HG03103 (cell line): ENCODE measurements around the gene LITAF.
"Not testable (repeated sequence)": the region's sequence is repeated elsewhere in the genome, so short reads cannot be mapped to it uniquely, and the experiment has no call there.

Experiments
- ATAC-seq: cut with Tn5 transposase; IDR thresholded peaks from one replicate; pipeline ENCODE4 v1.9.1; 2021; ENCODE audit warnings: low read depth; ENCODE audit not compliant: unreplicated experiment

Gene LITAF

DNA sequence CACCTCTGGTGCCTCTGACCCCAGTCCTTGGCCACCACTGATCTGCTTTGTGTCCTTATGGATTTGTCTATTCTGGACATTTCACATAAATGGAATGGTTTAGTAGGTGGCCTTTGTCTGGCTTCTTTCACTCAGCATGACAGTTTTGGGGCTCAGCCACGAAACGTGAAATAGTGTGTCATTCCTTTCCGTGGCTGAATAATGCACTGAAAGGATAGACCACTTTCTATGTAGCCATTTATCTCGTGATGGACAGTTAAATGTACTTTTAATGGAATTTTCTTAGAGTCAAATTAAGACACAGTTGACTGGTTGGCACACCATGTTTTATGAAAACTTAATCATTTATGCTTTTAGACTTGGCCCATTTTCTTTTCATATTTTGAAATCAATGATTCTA lies 57.4 kb downstream of the LITAF start:
- no peak for ATAC-seq

DNA sequence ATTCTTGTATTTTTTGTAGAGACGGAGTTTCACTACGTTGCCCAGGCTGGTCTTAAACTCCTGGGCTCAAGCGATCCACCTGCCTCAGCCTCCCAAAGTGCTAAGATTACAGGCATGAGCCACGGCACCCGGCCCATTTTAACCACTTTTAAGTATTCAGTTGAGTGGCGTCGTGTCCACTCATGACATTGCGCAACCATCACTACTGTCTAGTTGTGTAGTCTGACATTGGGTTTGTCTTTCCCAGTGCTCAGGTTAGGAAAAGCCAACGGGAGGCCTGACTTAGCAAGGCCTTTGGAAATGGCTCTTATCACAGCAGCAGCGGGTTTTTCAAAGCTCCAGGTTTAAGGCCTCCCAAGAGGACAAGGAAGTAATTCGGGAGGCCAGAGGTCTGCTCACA lies 58.7 kb downstream of the LITAF start:
- ATAC-seq = no peak

DNA sequence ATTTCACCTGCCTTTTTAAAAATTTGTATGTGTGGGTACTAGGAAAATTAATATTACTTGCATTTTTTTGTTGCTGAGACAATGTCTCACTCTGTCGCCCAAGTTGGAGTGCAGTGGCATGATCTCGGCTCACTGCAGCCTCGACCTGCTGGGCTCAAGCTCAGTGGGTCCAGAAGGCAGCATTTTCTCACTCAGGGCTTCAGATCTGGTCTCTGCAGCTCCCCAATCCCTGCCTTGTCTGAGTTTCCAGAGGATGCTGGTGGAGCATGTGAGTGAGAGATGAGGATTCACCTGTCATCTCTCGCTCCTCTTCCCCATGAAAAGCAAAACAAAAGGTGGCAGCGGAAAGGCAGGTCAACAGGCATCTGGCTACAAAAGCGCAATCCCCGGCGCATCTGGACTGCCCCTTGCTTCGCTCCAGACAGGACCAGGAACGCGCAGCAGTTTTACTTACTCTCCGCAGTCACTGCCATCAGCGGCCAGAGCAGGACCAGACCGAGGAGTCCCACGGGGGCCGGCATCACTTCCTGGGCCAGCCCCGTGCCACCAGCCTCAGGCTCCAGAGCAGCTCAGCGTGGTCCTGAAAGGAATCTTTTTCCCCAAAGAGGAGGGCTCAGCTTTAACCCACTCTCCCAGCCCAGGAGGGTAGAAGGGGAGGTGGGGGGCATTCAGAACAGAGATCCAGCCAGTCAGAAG lies 59.9 kb downstream of the LITAF start:
- no peak for ATAC-seq

DNA sequence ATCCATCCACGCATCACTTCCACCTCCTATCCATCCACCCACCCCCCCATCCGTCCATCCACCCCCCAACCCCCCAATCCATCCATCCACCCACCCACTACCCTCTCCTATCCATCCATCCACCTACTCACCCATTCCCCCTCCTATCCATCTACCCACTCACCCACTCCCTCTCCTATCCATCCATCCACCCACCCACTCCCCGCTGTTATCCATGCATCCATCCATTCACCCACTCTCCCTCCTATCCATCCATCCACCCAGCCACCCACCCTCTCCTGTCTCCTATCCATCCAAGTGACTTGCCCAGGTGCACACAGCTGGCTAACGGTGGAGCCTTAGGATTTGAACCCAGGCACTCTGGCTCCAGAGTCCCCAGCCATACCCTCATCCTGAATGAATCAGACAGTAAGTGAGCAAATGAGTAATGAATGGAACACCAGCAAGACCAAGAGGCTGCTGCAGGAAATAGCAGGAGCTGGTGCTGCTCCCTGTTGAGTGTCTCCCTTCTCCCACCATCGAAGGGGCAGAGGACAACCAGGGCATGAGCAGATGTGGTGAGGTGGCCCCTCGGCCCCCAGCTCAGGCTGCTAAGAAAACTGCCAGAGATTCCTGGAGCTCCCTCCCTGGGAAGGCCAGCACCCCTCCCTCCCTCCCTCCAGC lies 62.5 kb downstream of the LITAF start:
- no peak for ATAC-seq

DNA sequence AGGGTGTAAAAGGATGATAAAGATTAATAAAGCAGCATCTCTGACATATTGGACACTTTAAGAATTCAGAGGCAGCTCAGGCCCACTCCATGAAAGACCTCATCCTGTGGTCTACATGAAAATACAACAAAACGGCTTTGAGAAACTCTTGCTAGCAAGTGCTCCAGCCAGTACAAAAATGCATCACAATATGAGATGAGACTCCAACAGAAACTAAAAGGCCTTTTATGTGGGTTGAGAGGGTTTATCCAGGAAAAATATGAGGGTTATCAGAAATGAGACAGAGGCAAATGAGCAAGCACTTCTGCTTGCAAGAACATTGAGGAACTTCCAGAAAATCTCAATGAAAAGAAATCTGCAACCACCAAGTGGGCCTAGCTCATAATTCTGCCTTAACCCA lies 65.7 kb downstream of the LITAF start:
- no peak for ATAC-seq

DNA sequence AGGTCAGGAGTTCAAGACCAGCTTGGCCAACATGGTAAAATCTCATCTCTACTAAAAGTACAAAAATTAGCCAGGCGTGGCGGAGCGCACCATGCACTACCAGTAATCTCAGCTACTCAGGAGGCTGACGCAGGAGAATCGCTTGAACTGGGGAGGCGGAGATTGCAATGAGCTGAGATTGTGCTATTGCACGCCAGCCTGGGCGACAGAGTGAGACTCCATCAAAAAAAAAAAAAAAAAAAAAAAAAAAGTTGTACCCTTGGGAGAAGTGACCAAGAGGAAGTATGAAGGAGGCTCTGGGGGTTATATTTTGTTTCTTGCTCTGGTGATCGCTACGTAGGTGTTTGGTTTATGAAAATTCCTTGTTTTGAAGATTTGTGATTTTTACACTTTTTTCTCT lies 66.3 kb downstream of the LITAF start:
- ATAC-seq = no peak

DNA sequence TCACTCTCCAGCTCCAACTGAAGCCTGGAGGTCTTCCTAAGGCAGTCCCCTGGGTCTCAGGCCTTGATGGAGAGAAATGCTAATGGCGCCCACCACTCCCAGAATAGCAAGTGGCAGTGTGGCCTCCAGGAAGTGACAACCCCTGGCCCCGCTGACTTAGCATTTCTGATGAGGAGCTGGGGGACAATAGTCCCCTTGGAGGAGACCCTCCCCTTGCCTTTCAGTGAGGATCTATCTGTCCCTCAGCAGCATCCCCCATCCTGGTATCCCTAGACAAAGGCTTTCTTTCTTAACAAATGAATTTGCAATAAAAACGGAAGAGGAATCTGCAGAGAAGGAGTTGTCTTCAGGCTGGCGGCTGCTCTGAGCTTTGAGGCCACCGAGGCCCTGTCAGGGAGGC lies 68.8 kb downstream of the LITAF start:
- ATAC-seq = no peak

DNA sequence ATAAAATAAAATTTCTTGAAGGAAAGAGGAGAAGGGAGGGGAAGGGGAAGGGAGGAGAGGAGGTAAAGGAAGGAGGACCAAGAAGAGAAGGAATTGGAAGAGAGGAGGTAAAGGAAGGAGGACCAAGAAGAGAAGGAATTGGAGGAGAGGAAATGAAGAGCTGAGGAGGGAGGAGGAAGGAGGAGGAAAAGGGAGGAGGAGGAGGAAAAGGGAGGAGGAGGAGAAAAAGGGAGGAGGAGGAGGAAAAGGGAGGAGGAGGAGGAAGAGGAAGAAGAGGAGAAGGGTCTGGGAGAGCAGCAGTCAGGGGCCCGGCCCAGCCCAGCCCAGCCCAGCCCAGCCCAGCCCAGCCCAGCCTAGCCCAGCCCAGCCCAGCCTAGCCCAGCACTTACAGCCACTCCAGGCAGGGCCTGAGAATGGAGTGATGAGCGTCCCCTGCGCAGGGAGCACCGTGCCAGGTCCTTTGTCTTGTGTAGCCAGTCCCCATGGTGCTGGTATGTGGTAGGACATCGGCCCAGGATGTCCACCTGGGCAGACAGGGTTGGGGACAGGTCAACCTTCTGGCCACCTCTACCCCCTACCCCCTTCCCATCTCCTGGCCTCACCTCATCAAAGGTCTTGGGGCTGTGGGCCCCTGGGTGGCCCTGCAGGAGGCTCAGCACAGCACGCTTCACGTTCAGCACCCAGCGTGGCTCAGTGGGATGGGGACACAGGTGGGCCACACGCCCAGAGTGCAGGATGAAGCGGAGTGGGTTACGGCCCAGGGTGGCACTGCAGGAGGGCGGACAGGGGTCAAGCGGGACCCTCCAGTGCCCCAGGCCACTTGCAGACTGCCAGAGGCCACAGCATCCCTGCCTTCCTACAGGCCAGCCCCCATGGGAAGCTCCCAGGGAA lies 70.9 kb downstream of the LITAF start:
- no peak for ATAC-seq

DNA sequence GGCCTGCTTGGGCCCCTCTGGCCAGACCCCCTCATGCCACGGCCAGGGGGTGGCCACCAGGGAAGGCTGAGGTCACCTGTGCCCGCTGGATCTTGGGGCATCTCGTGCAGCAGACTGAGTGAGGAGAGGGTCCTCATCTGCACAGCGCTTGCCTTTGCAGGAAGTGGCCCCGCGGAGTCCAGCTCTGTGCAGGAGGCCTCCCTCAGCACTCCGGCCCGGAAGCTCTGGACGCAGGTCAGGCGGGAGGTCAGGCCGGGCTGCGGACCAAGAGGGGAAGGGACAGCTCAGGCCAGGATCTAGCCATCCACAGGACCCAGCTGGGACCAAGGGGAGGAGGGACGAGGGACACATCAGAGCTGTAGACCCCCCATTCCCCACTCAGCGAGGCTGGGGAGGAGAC lies 72.4 kb downstream of the LITAF start:
- ATAC-seq = no peak

DNA sequence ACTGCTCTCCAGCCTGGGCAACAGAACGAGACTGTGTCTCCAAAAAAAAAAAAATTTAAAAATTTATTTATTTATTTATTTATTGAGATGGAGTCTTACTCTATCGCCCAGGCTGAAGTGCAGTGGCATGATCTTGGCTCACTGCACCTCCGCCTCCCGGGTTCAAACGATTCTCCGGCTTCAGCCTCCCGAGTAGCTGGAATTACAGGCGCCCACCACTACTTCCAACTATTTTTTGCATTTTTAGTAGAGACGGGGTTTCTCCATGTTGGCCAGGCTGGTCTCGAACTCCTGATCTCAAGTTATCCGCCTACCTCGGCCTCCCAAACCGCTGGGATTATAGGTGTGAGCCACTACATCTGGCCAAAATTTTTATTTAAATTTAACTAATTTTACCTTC lies 73.4 kb downstream of the LITAF start:
- ATAC-seq = not testable (repeated sequence)

DNA sequence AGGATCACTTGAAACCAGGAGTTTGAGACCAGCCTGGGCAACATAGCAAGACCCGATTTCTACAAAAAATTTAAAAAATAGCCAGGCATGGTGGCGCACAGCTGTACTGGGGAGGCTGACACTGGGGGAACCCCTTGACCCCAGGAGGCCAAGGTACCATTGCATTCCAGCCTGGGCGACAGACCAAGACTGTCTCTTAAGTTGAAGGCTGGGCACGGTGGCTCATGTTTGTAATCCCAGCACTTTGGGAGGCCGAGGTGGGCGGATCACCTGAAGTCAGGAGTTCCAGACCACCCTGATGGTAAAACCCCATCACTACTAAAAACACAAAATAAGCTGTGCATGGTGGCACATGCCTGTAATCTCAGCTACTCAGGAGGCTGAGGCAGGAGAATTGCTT lies 74.9 kb downstream of the LITAF start:
- no peak for ATAC-seq

DNA sequence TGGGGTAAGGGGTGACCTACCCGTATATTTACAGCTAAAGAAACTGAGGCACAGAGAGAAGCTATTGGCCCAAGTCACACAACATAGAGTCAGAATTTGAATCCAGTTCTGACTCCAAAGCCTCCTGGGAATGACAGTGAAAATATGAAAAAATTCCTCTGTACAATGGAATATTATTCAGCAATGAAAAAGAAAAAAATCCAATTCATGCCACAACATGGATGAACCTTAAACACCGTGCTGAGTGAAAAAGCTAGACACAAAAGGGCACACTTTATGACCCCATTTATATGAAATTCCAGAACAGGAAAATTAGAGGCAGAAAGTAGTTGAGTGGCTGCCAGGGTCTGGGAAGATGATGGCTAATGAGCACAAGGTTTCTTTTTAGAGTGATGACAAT lies 75.4 kb downstream of the LITAF start:
- no peak for ATAC-seq

DNA sequence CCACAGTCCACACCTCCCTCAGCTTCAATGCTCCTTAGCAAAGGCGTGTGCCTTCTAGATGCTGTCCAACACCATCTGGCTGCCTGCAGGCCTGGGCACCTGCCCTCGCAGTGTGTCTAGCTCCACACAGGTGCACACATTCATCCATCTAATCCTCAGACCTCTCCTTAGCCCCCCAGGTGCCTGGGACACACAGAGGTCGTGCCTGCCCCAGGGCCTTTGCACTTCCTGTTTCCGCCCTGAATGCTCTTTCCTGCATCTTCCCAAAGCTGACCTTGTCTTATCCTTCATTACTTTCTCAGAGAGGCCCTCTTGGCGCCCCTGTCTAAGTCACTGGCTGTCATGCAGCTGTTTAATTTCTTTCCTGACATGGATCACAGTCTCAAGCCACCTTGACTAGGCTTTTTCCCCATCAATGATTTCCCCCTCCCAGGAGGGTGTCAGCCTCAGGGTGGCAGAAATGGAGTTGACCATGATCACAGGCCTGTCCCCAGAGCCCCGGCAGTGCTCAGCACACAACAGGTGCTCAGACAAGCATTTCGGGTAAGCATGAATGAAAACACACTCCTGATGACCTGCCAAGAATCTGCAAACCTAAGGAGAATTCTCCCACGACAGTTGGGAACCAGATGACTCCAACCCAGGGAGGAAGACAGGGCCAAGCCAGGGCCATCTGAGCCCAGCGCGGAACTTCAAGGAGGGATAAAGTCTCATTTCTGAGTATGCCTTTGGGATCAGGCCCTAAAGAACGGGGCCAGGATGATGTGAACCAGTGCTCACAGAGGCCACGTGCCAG lies 76.3 kb downstream of the LITAF start:
- no peak for ATAC-seq

DNA sequence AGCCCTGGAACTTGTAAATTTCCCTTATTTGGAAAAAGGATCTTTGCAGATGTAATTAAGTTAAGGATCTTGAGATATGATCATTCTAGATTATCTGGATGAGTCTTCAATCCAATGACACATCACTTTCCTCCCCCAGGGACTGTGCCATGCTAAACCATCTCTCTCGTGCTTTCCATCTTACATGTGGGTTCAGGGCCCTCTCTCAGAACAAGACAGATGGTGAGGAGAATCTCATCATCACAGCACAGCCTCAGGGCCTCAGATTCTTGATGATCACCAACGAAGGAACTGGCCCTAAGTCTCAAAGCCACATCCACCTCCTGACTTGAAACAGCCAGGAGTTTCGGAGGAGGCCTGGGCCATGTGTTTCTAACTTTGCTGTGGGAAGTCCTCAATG lies 78.7 kb downstream of the LITAF start:
- no peak for ATAC-seq

DNA sequence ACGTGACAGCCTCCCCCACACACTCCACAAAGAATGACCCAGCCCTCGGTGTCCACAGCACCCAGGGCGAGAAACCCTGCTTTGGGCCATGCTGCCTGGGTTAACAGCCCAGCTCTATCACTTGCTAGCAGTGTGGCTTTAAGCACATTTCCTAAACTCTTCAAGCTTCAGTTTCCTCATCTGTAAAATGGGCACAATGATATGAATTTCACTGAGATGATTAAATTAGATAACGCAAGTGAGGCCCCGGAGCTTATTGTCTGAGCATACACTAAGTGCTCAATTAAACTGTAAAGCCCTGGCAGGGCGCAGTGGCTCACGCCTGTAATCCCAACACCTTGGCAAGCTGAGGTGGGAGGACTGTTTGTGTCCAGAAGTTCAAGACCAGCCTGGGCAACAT lies 79.4 kb downstream of the LITAF start:
- no peak for ATAC-seq

DNA sequence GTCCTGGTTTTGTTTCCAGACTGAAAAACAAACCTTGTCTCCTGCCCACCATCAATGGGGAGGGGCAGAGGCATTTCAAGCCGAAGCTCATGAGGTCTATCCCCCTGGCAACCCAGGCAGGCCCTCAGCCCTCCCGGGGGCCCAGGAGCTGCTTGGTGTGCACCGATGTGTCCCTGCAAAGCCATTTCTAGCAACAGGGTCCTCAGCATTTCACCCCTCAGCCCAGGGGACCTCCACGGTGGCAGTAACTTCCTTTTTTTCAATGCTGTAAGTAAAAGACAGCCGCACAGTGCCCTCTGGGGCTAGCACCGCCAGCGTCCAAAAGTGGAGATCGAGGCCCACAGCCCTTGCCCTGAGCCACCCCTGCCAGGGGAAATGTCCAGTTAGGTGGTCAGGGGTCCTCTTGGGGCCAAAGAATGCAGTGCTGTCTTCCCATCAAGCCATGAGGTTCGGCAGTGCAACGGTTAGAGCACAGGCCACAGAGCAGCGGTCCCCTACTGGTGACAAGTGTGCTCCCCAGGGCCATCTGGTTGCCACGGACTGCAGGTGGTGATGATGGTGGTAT lies 79.9 kb downstream of the LITAF start:
- no peak for ATAC-seq

DNA sequence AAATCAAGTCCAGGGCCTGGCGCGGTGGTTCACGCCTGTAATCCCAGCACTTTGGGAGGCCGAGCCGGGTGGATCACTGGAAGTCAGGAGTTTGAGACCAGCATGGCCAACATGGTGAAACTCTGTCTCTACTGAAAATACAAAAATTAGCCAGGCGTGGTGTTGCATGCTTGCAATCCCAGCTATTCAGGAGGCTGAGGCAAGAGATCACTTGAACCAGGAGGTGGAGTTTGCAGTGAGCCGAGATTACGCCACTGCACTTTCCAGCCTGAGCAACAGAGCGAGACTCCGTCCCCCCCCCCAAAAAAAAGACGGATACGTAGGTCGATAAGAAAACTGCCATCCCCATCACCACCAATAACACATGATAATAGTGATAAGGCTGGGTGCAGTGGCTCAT lies 82.5 kb downstream of the LITAF start:
- ATAC-seq = not testable (repeated sequence)

DNA sequence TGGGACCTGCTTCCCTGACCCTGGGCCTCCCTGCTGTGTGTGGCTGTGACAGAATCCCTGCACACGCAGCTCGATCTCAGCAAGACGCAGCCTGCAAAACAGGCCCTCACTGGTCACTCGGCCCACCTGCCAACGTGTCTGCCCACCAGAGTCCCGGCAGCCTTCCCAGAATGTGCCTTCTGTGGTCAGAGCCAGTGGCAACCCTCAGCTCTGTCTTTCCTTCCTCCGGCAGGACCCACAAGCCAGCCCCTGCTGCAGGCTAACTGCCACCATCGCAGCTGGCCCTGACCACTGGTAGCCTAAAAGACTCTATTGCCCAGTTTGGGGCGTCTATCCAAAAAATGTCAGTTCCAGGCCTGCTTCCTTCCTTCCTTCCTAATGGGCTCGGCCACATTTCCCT lies 83.2 kb downstream of the LITAF start:
- ATAC-seq = no peak

DNA sequence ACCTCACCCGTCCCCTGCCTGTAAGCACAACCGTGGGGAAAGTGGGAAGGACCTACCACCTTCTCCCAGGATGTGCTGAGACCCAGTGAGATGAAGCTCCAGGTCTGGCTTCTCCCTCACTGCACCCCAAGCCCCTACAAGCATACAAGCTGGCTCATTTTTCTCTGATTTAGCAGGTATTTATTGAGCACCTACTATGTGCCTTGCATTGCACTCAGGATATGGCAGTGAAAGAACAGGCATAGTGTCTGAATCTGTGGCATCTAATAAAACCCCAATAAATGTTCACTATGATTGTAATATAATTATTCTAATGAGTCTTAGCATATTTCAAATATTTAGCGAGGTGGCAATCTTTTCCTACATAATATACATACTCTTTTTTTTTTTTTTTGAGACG lies 84.5 kb downstream of the LITAF start:
- no peak for ATAC-seq

DNA sequence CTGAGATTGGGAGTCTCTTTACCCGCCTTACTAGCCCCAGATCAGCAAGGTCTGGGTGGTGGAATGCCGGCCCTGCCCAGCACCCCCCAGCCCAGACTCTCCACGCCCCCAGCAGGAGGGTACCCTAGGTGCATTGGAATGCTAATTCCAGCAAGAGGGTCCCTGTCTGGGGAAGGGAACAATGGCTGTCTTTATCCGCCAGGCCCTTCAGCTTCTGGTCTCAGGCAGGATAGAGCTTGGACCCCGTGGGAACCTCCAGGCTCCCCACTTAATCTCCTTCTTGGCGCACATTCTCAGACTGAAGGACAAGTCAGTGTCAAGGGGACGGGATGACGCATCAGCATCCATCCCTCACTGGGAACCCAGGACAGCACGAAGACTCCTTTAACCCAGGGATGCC lies 85.1 kb downstream of the LITAF start:
- ATAC-seq = no peak
